Colonic mucosa (tissue), 4 donors: ENCODE measurements around the gene NPW. TPM values are rescaled to one million over a fixed set of nuclear protein-coding genes. Genes with fewer than 3 reads are reported as not detected.

Experiments used
- DNase-seq: peaks from one replicate; pipeline ENCODE4 v3.0.0-alpha.2; 2020
- H3K27ac ChIP-seq: fragments of 200-600 bp; one replicate; pipeline ENCODE4 v1.8.0; 2021
- H3K27me3 ChIP-seq: fragments of 200-600 bp; one replicate; pipeline ENCODE4 v1.8.0; 2021
- H3K36me3 ChIP-seq: fragments of 200-600 bp; one replicate; pipeline ENCODE4 v1.8.0; 2021
- H3K4me1 ChIP-seq: fragments of 200-600 bp; one replicate; pipeline ENCODE4 v1.8.0; 2021; ENCODE audit warnings: mild to moderate bottlenecking
- H3K4me3 ChIP-seq: fragments of 200-600 bp; one replicate; pipeline ENCODE4 v1.8.0; 2021
- H3K9ac ChIP-seq, 2 donors: one replicate each; pipeline ENCODE4 v1.7.0; 2013; ENCODE audit warnings: control low read depth in 2 of 2, low read depth in 2 of 2, low read length in 2 of 2
- H3K9me3 ChIP-seq: fragments of 200-600 bp; one replicate; pipeline ENCODE4 v1.8.0; 2021
- intact Hi-C: fragments of 100-400 bp; cut with DNase I; formaldehyde crosslinking; loops from one replicate; pipeline ENCODE4 v1.14.1; 2022
- total RNA-seq, 2 donors: library from RNA; stranded (reverse); fragmentation: NEBNext Ultra II Directional in 1 of 2; extraction: Animal tissue kit (Norgen Biotek cat#: 25700) in 1 of 2; gene quantifications; one replicate each; pipeline ENCODE4 v1.2.1, GENCODE V29; 2021
- TF ChIP-seq, protein P1 (sequence below): fragments of 200-600 bp; IDR thresholded peaks from one replicate; pipeline ENCODE4 v1.8.0; 2022; ENCODE audit warnings: antibody characterized with exemption, mild to moderate bottlenecking
- donor health status: healthy.
- donor health status: DM: no; HTN: no; CAD: no.
- donor health status: DM: no; HTN: no; CAD: no.

Gene NPW
- total RNA-seq, 2 donors from 2014 or later, result 3.5 to 3.8 TPM

DNA sequence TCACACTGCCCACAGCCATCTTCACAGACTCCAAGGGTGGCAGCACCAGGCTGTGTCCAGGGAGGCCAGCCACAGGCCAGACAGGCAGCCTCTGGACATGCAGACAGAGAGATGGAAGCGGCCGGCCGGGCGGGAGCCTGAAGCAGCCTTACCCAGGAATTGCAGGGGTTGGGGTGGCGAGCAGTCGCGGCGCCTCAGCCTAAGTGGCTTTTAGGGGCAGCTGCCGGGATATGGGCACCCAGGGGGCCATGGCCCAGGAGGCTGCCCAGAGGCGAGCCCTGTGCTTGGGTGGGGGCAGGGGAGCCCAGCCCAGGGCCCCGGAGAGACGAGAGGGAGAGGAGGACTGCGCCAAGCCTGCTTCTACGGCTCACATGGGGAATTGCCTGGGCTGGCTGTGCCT is 5.7 kb downstream of the NPW start:
- no peaks in the 10 kb centered on the region for H3K36me3 ChIP-seq
- H3K27me3 ChIP-seq, result peaks cover 12% of the 10 kb centered on the region
- intact Hi-C loops, result loop anchor here (10.0 kb wide), 1 partner anchor 60 kb away; no protein-coding TSS in a partner anchor
- no peak for DNase-seq
- no peak overlapping the region for H3K27ac ChIP-seq
- H3K4me3 ChIP-seq, result no peak overlapping the region
- H3K9ac ChIP-seq, result no peak overlapping the region
- H3K4me1 ChIP-seq, result peaks cover 9% of the 10 kb centered on the region
- H3K9me3 ChIP-seq, result no peaks in the 10 kb centered on the region
- TF ChIP-seq, protein P1, sequence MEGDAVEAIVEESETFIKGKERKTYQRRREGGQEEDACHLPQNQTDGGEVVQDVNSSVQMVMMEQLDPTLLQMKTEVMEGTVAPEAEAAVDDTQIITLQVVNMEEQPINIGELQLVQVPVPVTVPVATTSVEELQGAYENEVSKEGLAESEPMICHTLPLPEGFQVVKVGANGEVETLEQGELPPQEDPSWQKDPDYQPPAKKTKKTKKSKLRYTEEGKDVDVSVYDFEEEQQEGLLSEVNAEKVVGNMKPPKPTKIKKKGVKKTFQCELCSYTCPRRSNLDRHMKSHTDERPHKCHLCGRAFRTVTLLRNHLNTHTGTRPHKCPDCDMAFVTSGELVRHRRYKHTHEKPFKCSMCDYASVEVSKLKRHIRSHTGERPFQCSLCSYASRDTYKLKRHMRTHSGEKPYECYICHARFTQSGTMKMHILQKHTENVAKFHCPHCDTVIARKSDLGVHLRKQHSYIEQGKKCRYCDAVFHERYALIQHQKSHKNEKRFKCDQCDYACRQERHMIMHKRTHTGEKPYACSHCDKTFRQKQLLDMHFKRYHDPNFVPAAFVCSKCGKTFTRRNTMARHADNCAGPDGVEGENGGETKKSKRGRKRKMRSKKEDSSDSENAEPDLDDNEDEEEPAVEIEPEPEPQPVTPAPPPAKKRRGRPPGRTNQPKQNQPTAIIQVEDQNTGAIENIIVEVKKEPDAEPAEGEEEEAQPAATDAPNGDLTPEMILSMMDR, result no peak

DNA sequence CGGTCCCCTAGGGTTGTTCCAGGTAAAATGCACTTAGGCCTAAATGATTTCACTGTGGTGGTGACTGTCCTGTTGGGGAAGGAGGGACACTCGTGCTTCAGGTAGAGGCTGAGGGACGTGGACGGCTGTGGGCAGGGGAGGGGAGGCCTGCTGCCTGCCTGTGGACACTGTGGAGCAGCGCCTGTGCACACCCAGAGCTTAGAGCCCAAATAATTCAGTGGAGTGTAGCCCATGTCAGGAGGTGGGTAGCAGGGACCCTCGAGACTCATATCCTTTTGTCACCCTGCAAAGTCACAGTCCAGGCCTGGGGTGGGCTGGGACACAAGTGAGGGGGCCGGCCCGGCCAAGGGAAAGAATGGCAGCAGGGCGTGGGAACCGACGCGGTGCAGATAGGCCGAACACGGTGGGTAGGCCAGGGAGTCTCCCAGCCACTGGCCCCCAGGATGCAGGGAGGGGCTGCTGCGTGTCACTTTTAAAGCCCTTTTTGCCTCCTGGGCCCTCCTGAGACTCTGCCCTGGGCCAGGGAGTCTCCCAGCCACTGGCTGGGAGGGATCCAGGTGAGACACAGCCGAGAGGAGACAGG is 6.4 kb downstream of the NPW start:
- Histone ChIP-seq H3K27me3 (peaks cover 5% of the 10 kb centered on the region), H3K9ac (peak overlapping the region; percentile 55 to 66), H3K9me3 (no peaks in the 10 kb centered on the region), H3K4me1 (peaks cover 3% of the 10 kb centered on the region), H3K27ac (peak overlapping the region; percentile 53), H3K36me3 (no peaks in the 10 kb centered on the region), H3K4me3 (peak overlapping the region; percentile 19)
- TF ChIP-seq, protein P1, result no peak
- DNase-seq, result no peak
- intact Hi-C loops, result loop anchor here (10.0 kb wide), 1 partner anchor 59 kb away; no protein-coding TSS in a partner anchor

DNA sequence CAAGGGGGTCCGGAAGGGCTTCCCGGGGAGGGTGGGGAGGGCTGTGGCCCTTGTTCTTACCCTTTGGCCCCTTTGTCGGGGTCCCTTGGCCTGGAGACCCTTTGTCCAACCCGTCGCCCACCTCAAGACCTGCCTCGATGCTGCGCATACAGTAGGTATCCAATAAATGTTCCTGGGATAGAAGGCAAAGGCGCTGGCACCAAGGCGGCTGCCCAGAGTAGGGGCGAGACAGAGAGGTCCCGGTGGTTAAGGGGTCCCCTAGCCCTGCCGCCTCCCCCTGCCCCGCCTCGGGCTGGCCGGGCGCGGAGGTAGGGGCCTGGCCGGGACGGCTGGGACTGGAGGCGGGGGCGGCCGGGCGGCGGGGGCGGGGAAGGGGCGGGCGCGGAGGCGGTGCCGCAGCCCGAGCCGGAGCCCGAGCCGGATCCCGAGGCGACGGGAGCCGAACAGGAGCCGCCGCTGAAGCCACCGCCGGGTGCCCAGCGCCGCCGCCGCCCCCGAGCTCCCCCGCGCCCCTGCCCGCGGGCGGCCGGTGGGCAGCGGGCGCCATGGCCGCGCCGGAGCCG is 7.0 kb downstream of the NPW start, which contains the start of gene NHERF2:
Gene NHERF2 (plus strand): TSS at position 442 of the 563 bp plus-strand sequence. CDS start 104 bp downstream, at position 546.
- Histone ChIP-seq H3K9me3 (no peaks in the 10 kb centered on the region), H3K4me1 (peaks cover 3% of the 10 kb centered on the region), H3K4me3 (peak within 1 kb of the TSS; percentile 66), H3K27me3 (no peaks in the 10 kb centered on the region), H3K36me3 (no peaks in the 10 kb centered on the region), H3K27ac (peak within 1 kb of the TSS; percentile 53), H3K9ac (peak within 1 kb of the TSS; percentile 66 to 76)
- intact Hi-C loops, result loop anchor here (10.0 kb wide), 1 partner anchor 58 kb away; no protein-coding TSS in a partner anchor
- TF ChIP-seq, protein P1, result no peak
- DNase-seq, result no peak

DNA sequence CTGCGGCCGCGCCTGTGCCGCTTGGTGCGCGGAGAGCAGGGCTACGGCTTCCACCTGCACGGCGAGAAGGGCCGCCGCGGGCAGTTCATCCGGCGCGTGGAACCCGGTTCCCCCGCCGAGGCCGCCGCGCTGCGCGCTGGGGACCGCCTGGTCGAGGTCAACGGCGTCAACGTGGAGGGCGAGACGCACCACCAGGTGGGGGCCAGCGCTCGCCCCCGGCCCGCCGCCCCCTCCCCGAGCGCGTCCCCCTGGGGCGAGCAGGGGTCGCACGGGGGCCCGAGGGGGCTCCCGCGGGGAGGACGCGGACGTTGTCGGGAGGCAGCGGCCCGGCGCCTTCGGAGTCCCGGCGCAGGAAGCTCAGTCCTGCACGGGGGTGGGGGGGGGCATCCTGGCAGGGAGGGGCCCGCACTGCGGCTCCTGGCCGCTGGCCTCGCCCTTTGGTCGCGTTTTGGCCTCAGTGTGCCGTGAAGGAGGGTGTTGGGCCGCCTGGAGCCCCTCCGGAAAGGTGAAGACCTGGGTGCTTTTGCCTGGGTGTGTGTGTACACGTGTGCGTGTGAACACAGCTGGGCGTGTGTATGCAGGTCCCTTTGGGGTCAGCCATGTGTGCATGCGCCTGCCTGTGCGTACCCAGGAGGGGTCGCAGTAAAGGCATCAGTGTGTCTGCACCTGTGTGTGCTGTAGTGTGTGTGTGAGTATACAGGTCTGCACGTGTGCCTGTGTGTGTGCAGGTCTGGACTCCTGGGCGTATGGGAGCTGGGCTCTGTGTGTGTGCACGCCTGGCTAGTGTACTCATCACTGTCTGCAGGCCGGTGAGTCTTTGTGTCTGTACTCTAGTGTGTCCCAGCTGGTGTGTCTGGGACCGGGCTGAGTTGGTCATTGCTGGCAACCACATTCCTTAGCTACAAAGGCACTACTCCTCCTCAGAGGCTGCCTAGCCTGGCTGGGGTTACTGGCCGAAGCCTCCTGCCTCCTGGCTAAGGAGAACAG is 7.7 kb downstream of the NPW start:
- DNase-seq, result no peak
- Histone ChIP-seq H3K9me3 (no peaks in the 10 kb centered on the region), H3K4me1 (peaks cover 3% of the 10 kb centered on the region), H3K4me3 (peak overlapping the region; percentile 66), H3K27me3 (no peaks in the 10 kb centered on the region), H3K9ac (peak overlapping the region; percentile 66 to 76), H3K27ac (peak overlapping the region; percentile 47), H3K36me3 (no peaks in the 10 kb centered on the region)
- TF ChIP-seq, protein P1, result no peak
- intact Hi-C loops, result loop anchor here (10.0 kb wide), 1 partner anchor 57 kb away; no protein-coding TSS in a partner anchor

DNA sequence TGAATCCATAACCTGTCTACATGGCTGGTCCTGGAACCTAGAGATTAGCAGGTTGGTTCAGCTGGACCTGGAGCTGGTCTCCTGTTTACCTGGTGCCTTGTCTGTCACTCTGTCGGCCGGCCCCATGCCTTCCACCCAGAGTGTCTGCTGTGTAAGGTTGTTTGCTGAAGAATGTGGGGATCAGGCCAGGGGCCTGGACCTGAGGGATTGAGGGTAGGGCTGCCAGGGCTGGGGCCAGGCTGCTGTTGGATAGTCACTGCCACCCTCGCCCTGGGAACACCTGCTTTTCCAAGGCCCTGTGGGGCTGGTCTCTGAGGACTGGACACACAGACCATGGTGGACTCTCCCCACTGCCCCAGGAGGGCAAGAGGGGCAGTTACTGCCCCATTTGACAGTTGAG is 8.6 kb downstream of the NPW start:
- Histone ChIP-seq H3K4me1 (no peaks in the 10 kb centered on the region), H3K9me3 (no peaks in the 10 kb centered on the region), H3K27ac (no peak overlapping the region), H3K9ac (peak overlapping the region; percentile 50 to 76), H3K27me3 (no peaks in the 10 kb centered on the region), H3K4me3 (peak overlapping the region; percentile 66), H3K36me3 (no peaks in the 10 kb centered on the region)
- TF ChIP-seq, protein P1, result no peak
- no peak for DNase-seq
- intact Hi-C loops, result loop anchor here (10.0 kb wide), 1 partner anchor 57 kb away; no protein-coding TSS in a partner anchor
